Fibroblast of peridontal ligament (primary cell): Measurements from ENCODE around the gene HMGCLL1.

Experiments used
- DNase-seq: peaks from one replicate; pipeline ENCODE4 v3.0.0-alpha.2; 2010; ENCODE audit errors: extremely low read depth

Gene HMGCLL1

DNA sequence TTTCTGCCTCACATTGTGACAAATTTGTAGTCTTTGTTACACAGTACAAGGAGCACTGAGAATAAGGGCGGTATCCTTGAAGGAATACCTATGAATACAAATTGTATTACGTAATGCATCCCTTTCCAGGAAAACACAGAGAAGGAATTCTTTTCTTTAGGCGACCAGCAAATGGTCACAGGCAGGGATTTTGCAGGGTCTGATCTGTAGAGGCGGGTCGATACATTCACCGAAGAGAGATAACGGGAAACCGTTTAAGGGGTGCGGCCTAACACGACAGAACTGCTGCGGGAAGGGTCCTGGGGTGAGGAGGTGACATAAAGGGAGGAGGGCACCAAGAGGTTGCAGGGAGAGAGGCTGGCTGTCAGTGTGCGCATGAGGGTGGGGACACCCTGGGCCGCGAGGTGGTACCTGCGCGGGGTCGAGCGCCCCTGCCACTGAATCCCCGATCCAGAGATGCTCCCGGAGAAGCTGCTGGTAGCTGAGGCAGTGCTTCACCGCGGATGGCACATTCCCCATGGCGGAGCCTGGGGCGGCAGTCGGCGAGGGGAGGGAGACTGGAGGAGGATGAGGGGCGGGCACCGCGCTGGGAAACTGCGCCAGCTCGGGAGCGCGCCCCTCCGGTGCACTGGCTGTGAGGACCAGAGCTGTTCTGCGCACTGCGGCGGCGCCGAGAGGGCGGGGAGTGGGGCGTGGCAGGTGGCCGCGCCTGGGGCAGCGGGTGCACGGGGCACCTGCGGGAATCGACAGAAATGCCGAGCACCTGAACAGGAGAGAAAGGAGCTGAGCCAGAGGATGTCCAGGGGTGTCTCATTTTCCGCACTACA lies at the start of gene HMGCLL1:
HMGCLL1 (minus strand) TSS at position 656 of the 827 bp plus-strand sequence; CDS start at position 519, 137 bp downstream.
- DNase-seq, result no peak

DNA sequence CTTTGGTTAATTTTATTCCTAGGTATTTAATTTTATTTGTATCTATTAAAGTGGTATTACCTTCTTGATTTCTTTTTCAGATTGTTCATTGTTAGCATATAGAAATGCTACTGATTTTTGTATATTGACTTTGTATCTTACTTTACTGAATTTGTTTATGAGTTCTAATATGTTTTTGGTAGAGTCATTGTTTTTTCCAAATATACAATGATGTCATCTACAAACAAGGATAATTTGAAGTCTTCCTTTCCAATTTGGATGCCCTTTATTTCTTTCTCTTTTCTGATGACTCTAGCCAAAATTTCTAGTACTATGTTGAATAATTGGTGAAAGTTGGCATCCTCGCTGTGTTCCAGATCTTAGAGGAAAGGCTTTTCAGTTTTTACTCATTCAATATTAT lies 43.0 kb upstream of the HMGCLL1 start:
- no peak for DNase-seq

DNA sequence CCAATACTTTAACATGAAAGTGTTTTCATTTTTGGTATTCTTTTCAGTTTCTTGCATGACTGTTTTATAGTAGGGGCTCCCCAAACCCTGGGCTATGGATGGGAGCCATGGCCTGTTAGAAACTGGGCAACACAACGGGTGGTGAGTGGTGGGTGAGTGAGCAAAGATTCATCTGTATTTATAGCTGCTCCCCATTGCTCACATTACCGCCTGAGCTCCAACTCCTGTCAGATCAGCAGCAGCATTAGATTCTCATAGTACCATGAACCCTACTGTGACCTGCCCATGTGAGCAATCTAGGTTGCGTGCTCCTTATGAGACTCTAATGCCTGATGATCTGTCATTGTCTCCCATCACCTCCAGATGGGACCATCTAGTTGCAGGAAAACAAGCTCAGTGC lies 42.3 kb upstream of the HMGCLL1 start:
- DNase-seq, result no peak

DNA sequence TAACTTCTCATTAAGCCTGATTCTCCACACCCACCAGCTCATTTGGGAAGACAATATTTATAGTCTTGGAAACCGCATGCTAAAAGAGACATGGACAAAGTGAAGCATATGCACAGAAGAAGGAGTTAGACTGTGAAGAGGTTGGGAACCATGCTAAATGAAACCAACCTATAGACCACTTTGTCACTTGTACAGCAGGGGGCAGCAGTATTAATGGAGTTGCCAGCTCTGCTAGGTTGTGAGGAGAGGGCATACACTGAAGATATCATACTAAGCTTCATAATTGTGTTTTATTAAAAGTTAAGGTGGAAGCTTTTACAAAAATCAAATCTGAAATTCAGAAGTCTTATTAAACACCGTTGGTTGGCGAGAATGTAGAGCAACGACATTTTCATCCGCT lies 38.3 kb upstream of the HMGCLL1 start:
- DNase-seq, result peak; percentile 66

DNA sequence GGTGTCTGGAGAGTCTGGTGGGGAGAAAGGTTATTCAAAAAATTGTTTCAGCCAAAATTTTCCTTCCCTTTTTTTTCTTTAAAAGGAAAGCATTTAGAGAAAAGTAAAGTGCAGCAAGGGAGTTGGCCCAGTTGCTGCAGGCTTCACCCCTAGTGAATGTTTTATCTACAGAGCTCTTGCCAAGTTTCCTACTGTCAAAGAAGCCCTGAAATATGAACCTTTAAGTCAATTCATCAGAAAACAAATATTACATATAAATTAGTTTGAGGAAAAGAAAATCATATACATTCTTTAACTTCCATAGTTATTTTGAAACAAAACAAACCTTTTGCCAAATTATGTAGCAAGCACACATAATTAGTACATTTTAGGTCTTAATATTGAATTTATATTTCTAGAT lies 25.0 kb upstream of the HMGCLL1 start:
- peak; percentile 19 for DNase-seq

DNA sequence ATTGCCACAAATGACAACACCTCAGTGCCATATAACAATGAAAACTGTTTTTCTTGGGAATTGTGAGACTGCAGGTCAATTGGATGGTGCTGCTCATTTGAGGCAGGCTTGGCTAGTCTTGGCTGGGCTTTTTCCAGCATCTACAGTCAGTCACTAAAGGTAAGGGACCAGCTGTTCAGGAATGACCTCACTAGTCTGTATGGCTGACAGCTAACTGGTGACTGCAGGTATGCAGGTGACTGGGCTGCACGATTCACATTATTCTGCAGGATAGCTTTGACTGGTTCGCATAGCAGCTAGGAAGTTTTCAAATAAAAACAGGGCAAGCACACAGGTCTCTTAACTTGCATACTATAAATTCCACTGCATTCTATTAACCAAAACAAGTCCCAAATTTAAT lies 22.1 kb upstream of the HMGCLL1 start:
- no peak for DNase-seq

DNA sequence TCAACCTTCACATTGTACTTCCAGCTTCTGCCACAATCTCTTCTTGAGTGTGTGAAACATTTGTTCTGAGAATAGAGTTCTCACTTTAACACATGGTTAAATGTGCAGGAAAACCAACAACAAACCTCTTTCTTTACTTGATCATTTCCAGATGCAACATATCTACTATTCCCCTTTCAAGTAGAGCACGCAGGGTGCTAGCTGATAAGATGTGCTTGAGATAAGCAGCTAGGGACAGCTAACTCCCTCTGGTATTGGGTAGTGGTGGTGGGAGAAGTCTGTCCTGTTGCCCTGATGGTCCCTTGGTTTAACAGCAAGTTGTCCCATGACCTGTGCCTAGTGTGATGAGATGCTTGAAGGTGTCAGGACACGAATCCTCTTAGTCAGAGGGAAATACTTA lies 15.4 kb upstream of the HMGCLL1 start:
- no peak for DNase-seq

DNA sequence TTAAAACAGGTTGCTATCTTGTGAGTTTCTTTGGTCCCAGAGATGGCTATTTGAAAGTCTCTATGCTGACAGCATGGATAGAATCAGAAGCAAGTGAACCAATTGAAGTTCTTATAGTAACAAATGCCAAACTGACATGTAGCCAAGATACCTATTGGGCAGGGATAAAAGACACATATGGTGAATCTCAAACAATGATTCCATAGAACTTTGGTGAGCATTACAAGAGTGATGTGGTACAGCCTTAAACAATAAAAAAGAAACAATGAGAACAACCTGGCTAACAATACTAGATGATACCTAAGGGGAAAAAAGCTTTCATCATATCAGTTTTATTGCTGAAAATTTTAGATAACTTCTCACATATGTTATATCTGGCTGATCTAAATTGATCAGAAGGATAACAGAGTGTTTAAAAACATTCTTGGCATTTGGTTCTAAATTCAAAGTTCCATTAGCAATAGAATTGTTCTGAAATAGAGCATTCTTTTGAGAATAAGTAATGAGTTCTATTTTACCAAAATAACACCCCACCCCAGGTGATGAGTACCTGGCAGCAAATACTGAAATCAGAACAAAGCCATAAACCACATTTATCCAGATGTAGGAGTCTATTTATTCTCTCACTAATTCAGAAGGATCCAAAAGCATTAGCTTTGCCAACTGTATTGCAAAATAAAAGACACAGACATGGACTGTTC lies 5.8 kb upstream of the HMGCLL1 start:
- no peak for DNase-seq

DNA sequence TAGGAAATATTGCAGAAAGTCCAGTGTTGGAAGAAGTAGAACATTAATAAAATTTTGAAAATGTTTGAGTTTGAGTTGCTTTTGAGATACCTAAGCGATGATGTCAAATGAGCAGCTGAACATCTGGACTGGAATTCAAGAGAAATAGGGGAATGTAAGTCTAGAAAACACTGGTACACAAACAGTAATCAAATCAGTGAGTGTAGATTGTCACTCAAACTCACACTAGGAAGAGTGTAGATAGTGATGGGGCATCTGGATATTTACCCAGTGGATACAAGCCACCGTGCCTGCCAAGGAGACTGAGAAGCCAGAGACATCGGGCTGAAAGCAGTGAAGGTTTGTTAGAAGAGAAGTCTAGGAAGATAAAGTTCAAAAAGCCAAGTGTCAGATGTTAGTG lies 2.2 kb downstream of the HMGCLL1 start:
- DNase-seq, result no peak

DNA sequence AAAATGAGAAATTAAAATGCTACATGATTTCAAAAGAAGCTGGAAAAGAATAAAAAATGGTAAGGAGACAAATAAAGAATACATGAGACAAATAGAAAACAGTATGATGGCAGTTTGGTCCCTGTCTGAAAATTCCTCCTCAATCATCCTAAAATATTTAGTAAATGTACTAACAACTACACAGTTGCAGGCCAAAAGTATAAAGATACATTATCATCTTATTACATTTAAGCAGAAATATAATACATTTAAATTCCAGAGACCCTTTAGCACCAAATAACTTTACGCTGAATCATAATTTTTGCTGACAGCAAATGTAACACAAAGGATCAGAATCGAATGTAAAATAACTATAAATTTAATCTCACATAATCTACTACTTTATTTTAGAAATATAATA lies 4.4 kb downstream of the HMGCLL1 start:
- DNase-seq, result no peak

DNA sequence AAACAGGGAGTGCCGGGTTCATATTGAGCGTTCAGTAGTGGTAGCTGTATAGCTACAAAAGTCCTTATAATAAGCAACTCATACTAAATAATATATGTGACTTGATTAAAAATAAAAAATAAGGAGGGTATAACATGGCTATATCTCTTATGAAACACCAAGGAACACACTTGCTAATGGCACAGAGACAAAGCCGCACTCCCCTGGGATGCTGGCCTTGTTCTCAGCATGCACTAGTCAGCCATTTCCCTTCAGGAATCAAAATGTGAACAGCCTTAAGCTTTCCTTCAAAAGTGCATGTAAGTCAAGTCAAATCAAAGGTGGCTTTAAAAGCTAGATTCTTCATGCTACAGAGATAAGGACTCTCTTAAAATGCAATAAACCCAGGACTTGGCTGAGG lies 9.4 kb downstream of the HMGCLL1 start:
- DNase-seq, result no peak

DNA sequence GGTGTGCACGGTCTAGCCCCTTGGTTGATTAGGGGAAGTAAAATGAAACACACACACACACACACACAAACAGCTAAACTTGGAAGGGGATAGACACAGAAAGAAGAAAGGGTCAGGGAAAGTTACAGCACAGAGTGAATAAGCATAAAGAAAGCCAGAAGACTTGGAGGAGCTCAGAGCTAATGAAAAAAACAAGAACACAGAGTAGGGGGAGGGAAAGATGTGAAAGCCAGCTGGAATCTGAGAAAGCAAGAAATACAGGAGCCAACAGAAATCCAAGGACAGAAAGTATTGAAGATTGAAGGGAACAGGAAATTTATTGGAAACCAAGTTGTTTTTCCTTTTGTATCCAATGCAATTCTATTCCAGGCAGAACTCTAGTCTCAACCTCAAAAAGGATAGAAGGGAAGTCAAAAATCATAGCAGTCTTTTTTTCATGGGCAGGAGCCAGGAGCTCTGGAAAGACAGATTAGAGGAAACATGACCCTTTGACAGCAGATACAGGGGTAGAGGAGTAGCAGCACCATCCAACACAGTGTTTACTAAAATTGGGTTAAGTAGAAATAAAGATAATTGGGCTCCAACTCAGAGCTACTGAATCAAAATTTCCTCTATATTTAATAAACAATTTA lies 10.1 kb downstream of the HMGCLL1 start:
- peak; percentile 17 for DNase-seq

DNA sequence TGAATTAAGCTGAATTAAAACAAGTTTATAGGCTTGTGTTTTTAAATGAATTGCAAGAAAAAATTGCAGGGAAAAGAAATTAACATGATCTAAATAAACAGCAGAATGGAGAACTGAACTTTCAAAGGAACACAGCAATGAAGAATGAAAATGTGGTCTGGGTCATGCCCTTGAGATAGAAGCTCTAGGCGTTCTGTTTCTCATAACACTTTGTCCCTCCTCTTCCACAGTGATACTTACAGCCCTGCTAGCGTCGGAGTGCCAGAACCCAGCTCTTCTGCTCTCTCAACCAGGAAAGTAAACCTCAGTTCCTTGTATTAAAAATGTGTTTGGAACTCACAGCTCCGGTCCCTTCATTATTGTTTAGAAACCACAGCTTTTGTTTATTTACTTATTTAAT lies 11.4 kb downstream of the HMGCLL1 start:
- no peak for DNase-seq

DNA sequence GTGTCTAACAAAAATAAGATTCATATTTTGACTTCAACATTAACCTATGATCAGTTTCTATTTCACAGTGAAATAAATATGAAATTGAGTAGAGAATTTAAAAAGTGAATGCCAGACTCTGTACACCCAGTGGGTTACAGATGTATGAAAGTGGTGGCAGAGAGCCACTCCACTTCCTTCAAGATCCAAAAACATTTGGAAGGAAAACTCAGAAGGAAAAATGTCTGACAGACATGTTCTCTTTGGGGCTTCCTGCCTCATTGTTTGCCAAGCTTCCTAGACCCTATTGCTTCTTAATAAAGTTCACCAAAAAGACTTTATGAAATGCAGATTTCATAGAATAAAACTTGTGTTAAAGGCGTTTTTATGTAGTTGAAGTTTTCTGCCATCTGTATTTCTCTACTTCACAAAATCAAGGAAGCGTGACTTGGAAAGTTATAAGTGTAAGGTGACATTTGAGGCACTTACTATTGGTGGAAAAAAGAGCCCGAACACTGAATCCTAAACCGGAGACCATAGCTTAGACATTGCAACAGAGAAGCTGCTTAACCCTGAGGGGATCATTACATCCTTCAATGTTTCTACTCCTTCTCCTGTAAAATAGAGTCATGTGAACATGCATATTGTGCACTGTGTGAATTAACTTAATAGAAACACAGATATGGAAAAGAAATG lies 12.8 kb downstream of the HMGCLL1 start:
- no peak for DNase-seq

DNA sequence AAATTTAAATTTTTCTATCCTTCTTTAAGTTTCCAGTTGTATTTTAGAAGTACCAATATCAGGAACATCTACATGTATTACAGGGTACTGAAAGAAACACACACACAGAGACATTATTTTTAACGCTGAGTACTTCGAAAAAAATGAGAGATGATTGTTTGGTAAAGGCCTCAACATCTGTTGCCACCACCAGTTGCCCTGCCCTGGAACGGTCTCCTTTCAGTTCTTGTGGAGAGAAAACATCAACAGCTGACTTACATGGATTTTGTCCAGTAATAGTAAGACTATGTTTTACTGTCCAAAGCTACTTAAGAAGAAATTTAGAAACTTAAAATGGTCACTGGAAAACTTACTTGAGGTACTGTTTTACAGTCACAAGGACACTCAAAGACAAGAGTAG lies 16.7 kb downstream of the HMGCLL1 start:
- no peak for DNase-seq

DNA sequence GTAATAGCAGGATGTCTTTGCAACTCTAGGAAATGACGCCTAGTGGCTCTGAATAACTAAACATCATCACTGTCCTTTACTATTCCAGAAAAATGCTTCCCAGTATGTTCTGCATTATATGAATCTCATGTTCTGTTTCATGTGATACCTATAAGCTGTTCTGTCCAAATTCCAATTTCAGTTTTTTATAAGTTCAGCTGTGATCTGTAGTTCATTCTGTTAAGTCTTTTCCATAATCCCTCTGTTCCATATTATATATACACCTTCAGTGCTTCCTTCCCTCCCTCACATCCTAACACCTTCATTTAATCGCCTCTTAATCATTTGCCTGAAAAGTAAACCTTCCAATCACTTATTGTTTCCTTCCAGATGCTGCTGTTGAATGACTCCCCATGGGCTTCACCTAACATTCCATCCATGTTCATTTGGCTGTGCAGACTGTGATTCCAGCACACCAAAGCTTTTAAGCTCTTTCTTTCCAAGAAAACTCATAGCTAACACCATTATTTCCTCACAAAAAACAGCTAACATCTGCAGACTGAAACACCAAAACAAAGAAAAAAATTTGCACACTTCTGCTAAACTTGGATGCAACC lies 18.6 kb downstream of the HMGCLL1 start:
- DNase-seq, result no peak

DNA sequence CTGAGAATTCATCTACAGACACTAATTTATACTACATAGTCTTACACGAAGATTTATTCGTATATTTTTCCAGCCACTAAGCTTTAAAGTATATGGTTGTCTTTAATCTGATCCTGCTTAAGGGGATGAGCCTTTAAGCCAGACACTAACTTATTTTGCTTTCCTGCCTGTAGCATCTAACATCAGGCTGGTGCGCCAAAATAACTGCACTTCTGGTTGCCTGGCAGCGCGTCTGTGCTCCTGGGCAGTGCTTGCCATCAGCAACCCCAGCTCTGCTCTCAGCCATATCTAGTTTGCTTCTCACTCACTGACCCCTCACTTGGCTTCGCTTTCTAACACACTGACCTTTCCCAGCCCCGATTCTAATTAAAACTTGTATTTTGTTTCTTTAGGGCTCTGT lies 21.8 kb downstream of the HMGCLL1 start:
- DNase-seq, result no peak

DNA sequence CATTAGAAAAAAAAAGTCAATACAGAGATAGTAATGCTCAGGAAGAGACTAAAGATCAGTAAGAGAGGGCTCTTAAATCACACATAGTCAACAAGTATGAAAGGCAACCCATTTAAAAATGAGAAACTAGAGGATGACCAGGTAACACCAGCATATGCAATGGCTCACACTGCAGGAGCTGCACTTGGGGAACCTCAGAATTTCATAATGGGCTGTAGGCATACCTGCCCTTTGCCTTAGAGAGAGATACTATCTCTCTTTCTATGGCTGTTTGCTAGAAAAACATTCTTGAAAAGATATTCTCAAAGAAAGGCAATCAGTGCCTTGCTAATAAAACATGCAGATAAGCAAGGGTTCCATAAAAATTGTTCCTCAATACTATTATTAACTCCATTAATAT lies 33.2 kb downstream of the HMGCLL1 start:
- no peak for DNase-seq

DNA sequence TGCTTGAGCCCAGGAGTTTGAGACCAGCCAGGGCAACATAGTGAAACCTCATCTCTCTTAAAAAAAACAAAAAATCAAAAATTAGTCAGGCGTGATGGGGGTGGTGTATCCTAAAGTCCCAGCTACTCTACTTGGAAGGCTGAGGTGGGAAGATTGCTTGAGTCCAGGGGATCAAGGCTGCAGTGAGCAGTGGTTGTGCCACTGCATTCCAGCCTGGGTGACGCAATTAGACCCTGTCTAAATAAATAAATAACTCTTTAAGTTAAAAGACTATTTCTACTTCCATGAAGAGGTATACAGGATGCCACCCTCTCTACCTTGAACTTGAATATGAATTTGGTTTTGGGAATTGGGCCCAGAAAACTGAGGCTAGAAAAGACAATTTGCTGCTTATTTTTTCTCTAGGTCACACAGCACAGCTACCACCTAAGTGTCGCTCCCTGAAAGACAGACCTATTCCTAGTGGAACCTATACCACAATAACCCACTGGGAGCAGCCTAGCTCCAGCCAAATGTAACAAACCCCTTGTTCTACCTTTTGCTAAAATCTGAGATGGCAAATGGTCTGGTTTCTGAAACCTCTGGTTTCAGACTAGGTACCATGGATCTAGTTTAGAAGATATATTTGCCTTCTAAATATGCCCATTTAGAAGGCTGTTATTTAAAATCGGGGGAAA lies 35.2 kb downstream of the HMGCLL1 start:
- no peak for DNase-seq

DNA sequence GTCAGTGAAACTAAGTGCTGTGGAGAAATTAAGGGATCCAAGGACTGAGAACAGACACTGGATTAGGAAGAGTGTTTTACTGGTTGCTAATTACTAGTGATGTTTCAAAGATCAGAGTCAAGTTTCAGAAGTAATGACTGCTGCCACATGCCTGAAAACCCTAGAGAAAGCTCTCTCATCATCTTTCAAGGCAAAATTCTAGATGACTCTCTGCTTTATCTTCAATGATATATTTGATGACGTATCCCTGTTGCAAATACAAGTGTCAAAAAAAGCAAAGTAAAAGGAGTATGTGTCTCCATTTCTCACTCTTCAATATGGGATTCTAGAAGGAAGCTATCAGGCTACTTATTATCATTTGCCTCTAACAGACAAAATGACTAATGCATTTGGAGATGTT lies 38.0 kb downstream of the HMGCLL1 start:
- DNase-seq, result no peak

DNA sequence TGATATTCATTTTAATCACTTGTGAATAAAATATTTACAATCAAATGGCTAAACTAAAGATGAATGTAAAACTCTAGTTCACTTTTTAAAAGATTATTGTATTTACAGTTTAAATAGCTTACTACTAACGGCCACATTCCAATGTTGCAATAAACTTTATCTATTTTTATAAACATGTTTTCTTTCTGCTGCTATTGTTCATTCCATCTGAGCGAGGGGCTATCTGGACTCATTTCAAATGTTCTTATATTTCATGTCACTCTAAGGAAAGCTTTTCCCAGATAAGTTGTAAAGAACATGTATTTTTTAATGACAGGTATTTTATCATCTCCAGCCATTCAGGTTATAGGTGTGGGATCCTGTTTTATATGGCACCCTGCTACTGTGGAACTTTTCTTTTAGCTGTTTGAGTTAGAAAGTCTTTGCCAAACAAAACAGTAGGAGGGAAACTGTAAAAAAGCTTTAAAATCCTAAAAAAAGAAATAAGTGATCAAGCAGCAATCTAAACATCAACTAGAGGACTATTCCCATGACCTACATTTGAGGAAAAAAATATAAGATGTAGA lies 42.5 kb downstream of the HMGCLL1 start:
- DNase-seq, result no peak
